GM12875 (cell line): ENCODE data around the gene POLA1.
"Not testable (repeated sequence)": the region's sequence is repeated elsewhere in the genome, so short reads cannot be mapped to it uniquely, and the experiment has no call there.

ENCODE experiments used
- H3K4me3 ChIP-seq: one replicate; pipeline ENCODE4 v1.5.1; 2011; ENCODE audit warnings: low read depth, low read length, control low read depth
- CTCF ChIP-seq: IDR thresholded peaks from 2 replicates; pipeline ENCODE4 v1.5.1; 2011; ENCODE audit warnings: low read depth, mild to moderate bottlenecking, control low read depth, inconsistent platforms, low read length, moderate library complexity, borderline replicate concordance; ENCODE audit not compliant: insufficient read depth

POLA1 gene

GRCh38 chrX:24796204-24796603 lies 102.5 kb downstream of the POLA1 start:
- TF ChIP-seq CTCF = no peak
- no peak overlapping the region for H3K4me3 ChIP-seq

- H3K4me3 ChIP-seq = no peak overlapping the region
- TF ChIP-seq CTCF = no peak
Measured at GRCh38 chrX:24799078-24799477, 105.4 kb downstream of the POLA1 start.

- no peak overlapping the region for H3K4me3 ChIP-seq
- no peak for TF ChIP-seq CTCF
Measured at GRCh38 chrX:24799565-24799964, 105.8 kb downstream of the POLA1 start.

GRCh38 chrX:24805201-24805600 lies 111.5 kb downstream of the POLA1 start:
- no peak for TF ChIP-seq CTCF
- no peak overlapping the region for H3K4me3 ChIP-seq

GRCh38 chrX:24819807-24820206 lies 126.1 kb downstream of the POLA1 start:
- not testable (repeated sequence) for H3K4me3 ChIP-seq

GRCh38 chrX:24828147-24828546 lies 134.4 kb downstream of the POLA1 start:
- TF ChIP-seq CTCF = no peak
- no peak overlapping the region for H3K4me3 ChIP-seq

GRCh38 chrX:24828600-24828999 lies 134.9 kb downstream of the POLA1 start:
- H3K4me3 ChIP-seq = no peak overlapping the region
- no peak for TF ChIP-seq CTCF

- no peak overlapping the region for H3K4me3 ChIP-seq
- TF ChIP-seq CTCF = no peak
Measured at GRCh38 chrX:24833695-24834094, 140.0 kb downstream of the POLA1 start.
